GM12874 (cell line): Measurements from ENCODE around the gene LCE2A.

Experiments used
- TF ChIP-seq, protein P1 (sequence below): IDR thresholded peaks from 2 replicates; pipeline ENCODE4 v1.5.1; 2011; ENCODE audit warnings: low read depth, mild to moderate bottlenecking, control low read depth, low read length, moderate library complexity; ENCODE audit not compliant: insufficient read depth

Gene LCE2A

DNA sequence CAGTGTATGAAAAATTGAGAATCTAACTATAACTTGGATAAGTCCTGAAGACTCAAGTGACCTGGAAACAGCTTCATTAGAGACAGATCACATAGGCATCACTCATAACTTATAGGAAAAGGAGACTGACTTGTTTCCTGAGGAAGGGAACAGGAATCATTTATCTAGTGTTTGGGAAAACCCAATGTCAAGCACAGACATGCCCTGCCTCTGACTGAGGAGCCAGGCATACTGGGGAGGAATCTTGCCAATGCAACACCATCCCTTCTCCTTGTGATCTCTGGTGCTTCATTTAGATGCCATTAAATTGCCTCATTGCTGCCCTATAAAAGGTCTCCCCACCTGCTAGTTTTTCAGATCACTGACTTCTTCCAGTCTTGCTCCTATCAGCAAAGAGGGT is 20.1 kb downstream of the LCE2A start:
- TF ChIP-seq, protein P1, sequence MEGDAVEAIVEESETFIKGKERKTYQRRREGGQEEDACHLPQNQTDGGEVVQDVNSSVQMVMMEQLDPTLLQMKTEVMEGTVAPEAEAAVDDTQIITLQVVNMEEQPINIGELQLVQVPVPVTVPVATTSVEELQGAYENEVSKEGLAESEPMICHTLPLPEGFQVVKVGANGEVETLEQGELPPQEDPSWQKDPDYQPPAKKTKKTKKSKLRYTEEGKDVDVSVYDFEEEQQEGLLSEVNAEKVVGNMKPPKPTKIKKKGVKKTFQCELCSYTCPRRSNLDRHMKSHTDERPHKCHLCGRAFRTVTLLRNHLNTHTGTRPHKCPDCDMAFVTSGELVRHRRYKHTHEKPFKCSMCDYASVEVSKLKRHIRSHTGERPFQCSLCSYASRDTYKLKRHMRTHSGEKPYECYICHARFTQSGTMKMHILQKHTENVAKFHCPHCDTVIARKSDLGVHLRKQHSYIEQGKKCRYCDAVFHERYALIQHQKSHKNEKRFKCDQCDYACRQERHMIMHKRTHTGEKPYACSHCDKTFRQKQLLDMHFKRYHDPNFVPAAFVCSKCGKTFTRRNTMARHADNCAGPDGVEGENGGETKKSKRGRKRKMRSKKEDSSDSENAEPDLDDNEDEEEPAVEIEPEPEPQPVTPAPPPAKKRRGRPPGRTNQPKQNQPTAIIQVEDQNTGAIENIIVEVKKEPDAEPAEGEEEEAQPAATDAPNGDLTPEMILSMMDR, result no peak

DNA sequence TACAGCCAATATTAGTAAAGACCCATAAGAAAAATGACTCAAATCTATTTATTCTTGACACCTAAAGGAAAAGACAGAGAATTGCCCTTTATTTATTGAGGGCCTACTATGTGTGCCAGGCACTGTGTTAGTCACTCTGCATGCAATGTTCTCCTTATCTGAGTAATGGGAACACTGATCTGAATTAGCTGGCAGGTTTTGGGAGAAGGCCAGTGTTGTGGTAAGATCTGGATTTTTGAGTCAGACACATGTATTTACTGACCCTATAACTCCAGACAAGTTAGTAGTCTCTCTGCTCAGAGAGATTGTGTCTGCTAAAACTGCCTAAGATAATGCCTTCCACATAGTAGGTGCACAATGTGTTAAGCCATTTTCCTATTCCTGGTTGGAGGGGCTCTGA is 27.1 kb downstream of the LCE2A start:
- TF ChIP-seq, protein P1, result no peak

DNA sequence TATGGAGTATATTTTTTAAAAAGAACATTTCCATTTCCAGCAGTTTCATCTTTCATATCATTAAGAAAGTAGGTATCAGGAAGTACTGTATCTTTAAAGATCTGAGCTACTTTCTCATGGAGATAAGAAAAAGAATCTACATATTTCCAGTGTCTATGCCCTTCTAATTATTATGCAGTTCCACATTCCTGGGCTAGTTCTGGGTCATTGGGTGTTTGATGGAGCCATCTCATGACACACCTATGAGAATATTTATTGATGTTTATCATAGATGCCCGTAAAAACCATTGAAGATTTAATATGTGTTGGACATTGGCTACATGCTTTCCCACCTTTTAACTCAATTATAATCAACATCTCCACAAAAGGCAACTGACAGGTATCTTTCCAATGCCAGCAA is 30.8 kb downstream of the LCE2A start:
- TF ChIP-seq, protein P1, result no peak

DNA sequence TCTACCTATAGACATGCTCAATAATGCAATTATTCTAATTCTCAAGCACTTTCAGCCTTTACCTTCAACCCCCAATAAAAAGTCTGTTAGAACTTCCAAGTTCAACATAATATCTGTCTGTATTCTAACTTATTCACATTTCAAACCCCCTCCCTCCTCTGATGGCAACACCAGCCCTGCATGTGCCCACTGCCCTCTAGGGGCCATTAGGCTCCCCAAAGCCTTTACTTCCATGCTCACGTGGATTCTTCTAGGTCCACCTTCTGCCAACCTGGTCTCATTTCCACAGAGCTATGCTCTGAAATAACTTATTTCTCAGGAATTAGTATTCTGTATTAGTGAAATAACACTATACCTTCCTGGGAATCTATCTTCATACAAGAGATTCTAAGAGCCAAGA is 37.5 kb downstream of the LCE2A start:
- TF ChIP-seq, protein P1, result peak; percentile 30; the same call in 1 of the 2 replicates

DNA sequence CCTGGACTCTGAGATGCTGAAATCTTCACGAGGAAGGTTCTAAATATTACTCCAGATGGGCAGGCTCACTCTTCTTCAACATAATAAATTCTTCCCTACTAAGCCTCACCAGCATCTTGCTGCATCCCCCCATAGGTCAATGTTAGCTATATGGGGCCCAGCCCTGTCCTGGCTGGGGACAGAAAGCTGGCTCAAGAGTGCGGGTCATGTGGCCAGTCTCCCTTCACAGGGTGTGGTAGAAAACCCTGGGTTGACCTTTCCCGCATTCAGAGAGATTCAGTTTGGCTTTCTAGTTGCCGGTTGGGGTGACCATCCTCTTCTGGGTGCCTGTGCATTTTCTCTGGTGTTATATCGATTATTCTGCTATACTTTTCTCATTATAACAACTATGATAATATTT is 39.9 kb downstream of the LCE2A start:
- TF ChIP-seq, protein P1, result no peak

DNA sequence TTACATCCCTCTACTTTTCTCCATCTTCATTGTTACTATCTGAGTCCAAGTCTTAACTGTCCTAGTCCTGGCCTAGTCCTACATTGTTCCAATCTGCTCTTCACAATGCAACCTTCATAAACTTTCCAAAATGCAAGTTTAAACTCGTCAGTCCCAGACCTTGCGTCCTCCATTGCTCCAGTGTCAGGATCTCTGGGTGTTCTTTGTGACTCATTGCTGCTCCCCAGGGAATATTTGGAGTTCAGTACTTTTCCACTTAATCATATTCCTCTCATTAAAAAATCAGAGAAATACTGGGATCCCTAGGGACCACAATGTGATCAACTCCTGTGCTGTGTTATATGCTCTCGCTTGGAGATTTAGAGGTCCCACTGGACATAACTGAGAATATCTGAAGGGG is 41.7 kb downstream of the LCE2A start:
- TF ChIP-seq, protein P1, result no peak

DNA sequence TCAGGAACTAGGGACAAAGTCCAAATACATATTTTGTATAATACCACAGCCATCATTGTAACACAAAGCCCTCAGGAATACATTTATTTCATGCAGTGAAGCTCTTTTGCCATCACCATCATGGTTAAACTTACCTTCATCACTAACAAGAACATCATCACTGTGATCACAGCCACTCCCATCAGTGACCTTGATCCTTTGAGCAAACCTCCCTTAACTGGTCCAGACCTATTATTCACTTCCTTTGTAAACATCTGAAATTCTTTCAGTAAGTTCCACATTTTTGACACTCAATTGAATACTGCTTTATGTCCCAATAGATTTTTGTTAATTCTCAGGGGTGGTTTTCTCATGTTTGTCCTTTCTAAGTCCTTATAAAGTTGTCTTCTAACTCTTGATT is 43.5 kb downstream of the LCE2A start:
- TF ChIP-seq, protein P1, result no peak

DNA sequence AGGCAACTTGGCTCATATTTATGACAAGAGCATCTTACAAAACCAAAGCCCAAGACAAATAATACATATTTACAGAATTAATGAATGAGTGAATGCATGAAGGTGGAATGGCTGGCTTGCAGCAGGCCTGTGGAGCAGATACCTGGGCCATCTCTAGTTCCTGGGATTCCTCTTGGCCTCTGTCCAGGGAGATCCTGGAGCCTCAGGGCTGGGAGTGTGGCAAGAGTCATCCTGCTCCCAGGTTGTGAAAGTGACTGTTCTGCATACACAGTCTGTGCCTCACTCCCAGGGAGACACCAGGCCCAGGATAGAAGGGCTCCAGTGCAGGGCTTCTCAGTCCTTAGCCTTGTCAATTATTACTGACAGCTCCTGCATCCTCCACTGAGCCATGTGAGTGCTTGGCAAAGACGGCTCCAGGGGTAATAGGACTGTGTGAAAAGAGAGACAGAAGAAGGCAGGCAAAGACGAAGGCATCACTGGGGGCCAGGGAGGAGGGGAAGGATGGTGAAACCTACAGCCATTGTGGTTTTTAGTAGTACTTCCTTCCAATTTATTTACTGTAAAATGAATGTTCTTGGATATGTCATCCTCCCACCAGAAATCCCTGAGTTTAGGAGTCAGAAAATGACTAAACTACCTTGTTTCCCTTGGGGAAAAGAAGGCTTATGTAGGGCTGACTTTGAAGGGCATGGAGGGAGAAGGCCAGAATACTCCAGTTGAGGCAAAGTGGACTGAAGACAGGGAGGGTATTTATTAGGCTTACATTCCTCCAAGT is 45.4 kb downstream of the LCE2A start:
- TF ChIP-seq, protein P1, result no peak
